Hematopoietic multipotent progenitor cell (in vitro differentiated cells): ENCODE data around the gene CASQ1. TPM values are rescaled to one million over a fixed set of nuclear protein-coding genes. Genes with fewer than 3 reads are reported as not detected.
A peak's percentile ranks its signal among the peaks of the same experiment; 100 is the strongest.

ENCODE experiments used
- DNase-seq, 3 donors: peaks; one replicate each; pipeline ENCODE4 v3.0.0-alpha.2; 2011 to 2015; ENCODE audit warnings: low read depth in 2 of 3, low spot score in 2 of 3
- total RNA-seq: library from RNA; depleted of rRNA; stranded (reverse); fragments of >200 nt; gene quantifications from one replicate; pipeline ENCODE4 v1.2.3, GENCODE V29; 2012

The CASQ1 gene
- total RNA-seq, 1 donor: not detected

DNA sequence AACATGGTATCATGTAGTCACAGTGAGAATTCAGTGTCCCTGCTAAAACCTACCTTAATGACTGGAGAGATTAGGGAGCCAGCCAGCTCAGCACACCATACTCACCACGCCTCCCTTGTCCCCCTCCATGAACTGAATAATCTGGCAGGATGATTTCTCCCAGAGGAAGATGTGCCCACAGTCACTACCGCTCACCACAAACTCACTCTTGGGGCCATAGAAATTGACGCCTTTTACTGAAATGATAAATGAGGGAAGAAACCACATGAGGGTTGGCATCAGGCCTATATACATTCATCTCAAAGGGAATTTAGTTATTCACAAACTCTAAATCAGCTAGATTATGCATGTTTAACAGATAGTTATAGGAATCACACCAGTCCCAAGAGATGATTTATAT lies 32.2 kb downstream of the CASQ1 start:
- no peak for DNase-seq

DNA sequence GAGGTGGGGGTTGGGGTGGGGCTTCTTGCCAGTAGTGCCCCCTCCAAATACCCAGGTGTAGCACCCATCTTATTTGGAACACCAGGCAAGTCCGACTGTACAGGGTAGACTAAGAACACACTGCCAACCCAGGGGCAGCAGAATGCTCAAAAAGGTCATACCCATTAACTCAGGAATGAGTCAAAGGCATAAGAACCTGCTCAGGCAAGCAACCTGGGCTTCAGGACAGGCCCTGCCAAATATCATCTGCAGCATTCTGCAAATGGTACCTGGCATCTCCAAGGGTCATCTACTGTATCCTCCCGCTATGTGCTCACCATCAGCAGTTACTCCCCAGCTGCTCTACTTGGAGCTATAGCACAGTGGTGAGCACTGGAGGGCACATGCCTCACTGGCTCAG lies 34.2 kb downstream of the CASQ1 start:
- DNase-seq: no peak

GRCh38 chr1:160225345-160225744 lies 35.0 kb downstream of the CASQ1 start:
- DNase-seq: no peak

GRCh38 chr1:160226623-160227022 lies 36.2 kb downstream of the CASQ1 start:
- DNase-seq: no peak

DNA sequence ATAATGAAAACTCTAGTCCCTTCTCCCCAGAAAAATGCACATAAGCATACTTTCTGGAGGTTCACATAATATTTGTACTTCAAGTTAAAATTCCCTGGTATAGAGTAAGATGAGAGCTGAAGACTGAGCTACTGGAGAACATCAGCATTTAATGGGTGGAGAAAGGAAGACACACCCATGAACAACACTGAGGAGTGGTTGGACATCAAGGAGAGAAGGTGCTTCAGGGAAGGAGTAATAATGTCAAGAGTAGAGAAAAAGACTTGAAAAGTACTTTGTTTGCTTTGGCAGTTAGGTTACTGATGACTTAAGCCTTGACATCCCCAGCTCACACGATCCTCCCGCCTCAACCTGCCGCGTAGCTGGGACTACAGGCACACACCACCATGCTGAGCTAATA lies 36.7 kb downstream of the CASQ1 start:
- no peak for DNase-seq

- no peak for DNase-seq
These were observed 37.2 kb downstream of the CASQ1 start for GRCh38 chr1:160227561-160227960.

GRCh38 chr1:160228431-160228830 lies 38.1 kb downstream of the CASQ1 start:
- no peak for DNase-seq

DNA sequence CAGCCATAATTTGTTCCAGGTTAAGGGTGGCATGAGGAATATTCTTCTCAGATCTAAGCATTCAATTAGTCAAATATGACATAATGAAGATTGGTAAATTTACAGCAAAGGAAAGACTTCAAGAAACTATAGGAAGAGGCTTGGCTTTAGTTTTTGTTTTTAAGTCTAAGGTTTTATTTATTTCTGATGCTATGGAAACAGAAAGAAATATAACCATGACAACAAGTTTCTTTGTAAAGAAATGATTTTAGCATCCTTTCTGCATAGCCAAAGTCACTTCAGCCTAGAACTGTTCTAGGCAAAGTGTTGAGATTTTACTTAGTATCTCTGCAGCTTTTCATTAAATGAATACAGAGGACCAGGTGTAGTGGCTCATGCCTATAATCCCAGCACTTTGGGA lies 42.5 kb downstream of the CASQ1 start:
- peak in 1 of 3 donors; percentile 52 for DNase-seq

- no peak for DNase-seq
These were observed 46.4 kb downstream of the CASQ1 start for GRCh38 chr1:160236806-160237205.

DNA sequence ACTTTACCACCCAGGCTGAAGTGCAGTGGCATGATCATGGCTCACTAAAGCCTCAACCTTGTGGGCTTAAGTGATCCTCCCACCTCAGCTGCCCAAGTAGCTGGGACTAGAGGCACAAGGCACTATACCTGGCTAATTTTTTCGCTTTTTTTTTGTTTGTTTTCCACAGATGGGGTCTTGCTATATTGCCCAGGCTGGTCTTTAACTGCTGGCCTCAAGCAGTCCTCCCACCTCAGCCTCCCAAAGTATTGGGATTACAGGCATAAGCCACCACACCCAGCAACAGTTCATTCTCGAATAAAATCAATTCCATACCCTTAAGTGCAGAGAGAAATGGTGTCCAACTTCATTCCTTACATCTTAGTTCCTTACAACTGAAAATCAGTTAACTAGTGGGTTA lies 47.2 kb downstream of the CASQ1 start:
- DNase-seq: no peak

DNA sequence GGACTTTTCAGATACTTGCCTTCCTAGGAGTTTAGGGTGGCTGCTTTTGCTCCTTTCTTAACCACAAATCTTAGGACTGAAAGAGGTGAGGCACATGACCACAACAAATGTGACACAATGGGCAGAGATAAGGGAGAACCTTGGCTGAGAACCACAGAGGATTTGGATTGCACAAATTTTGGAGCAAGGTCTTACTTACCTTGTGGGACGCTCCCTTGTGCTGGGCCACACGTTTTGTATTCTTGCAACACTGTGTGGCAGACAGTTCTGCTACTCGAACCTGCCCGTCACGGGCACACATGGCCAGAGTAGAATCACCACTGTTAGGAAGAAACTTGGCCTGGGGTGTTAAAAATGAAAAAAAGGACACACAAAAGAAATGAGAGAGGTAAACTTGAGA lies 48.0 kb downstream of the CASQ1 start:
- DNase-seq: no peak

DNA sequence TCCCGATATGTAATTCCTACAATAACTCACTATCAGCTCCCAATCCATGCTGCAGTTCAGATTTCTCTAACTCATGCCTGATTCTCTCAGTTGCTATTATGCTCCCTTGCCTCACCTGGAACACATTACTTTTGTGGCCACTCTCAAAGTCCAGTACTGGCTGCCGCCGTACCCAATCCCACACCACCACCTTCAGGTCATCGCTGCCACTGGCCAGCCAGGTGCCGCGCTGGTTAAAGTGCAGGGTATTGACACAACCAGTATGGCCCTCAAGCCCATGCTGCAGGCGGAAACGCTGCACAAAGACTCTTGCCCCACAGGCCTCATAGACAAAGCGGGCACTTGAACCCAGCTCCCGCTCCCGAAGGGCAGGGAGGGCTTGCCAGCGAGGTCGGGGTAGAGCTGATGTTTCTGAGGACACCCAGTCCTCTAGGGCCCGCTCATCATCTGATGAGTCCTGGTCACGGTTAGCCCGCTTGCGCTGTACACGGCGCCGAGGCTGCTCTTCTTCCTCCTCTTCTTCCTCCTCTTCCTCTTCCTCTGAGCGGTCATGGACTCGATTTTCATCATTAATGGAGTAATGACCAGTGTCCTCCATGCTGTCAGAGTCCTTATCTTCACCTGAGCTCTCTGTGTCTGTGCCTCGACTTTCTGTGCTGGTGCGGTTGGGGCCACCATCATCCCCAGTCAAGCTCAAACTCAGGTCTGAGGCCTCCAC lies 49.4 kb downstream of the CASQ1 start:
- no peak for DNase-seq

DNA sequence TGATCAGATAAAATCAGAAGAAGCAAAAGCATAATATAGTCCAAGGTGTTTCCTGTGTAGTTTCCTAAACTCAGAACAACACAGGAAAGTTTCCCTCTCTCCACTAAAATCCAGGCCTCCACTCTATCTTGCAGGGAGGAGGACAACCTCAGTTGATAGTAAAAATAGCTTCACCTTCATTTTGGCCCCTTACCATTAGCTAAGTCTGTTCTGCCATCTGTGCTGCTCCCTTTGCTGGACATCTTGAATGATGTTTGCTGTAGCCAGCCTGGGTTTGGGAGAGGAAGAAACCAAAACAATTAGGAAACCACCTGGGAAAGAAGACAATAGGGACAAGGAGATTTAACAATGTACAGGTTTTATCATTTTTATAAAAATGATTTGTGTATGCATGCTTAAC lies 53.4 kb downstream of the CASQ1 start:
- no peak for DNase-seq

- DNase-seq: no peak
These were observed 53.8 kb downstream of the CASQ1 start for GRCh38 chr1:160244209-160244608.

DNA sequence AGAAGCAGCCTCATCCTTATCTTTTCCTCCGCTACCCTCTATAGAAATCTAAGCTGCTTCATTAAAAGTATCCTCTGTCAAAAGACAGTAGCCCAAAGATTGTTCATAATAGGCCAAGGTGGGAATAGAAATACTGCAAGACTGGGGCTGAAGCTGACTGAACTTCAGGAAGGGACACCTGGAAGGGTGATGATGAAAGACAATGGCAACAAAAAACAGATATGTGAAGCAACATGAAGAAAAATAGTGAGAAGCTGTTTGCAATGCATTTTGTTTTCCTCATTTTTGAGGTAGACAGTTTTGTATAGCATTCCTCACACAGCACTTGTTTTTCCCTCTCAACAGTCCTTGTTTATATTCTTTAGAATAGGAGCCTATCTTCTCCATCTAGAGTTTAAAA lies 55.1 kb downstream of the CASQ1 start:
- no peak for DNase-seq

GRCh38 chr1:160247053-160247452 lies 56.7 kb downstream of the CASQ1 start:
- DNase-seq: no peak

GRCh38 chr1:160251011-160251410 lies 60.6 kb downstream of the CASQ1 start:
- no peak for DNase-seq

Other genes with a start within 250 kb of the CASQ1 start
- 0.54 TPM for gene IGSF9, start 245.0 kb upstream of the CASQ1 start, total RNA-seq
- under 0.01 TPM for gene SLAMF9, start 236.3 kb upstream of the CASQ1 start, total RNA-seq
- gene PIGM, start 158.6 kb upstream of the CASQ1 start, total RNA-seq: 6.5 TPM
- under 0.01 TPM for gene KCNJ10, start 120.4 kb upstream of the CASQ1 start, total RNA-seq
- not detected for gene KCNJ9, start 109.0 kb upstream of the CASQ1 start, total RNA-seq
- 52.0 TPM for gene IGSF8, start 92.0 kb upstream of the CASQ1 start, total RNA-seq
- gene ATP1A2, start 74.8 kb upstream of the CASQ1 start, total RNA-seq: not detected
- under 0.01 TPM for gene ATP1A4, start 39.0 kb upstream of the CASQ1 start, total RNA-seq
- 23.7 TPM for gene PEA15, start 14.8 kb downstream of the CASQ1 start, total RNA-seq
- 98.8 TPM for gene DCAF8, start 72.0 kb downstream of the CASQ1 start, total RNA-seq
- gene PEX19, start 94.6 kb downstream of the CASQ1 start, total RNA-seq: 16.4 TPM
- 93.2 TPM for gene COPA, start 152.7 kb downstream of the CASQ1 start, total RNA-seq
- gene NCSTN, start 152.8 kb downstream of the CASQ1 start, total RNA-seq: 77.3 TPM
- gene NHLH1, start 176.5 kb downstream of the CASQ1 start, total RNA-seq: not detected
- gene VANGL2, start 210.0 kb downstream of the CASQ1 start, total RNA-seq: 3.8 TPM